GM12865 (cell line): ENCODE measurements around the gene B3GALT6.

ENCODE experiments used
- DNase-seq: peaks from one replicate; pipeline ENCODE4 v3.0.0; 2010; ENCODE audit warnings: low read depth
- H3K4me3 ChIP-seq: 2 replicates; pipeline ENCODE4 v1.5.1; 2011; ENCODE audit warnings: mild to moderate bottlenecking, low read depth, low read length, control low read depth
- CTCF ChIP-seq: IDR thresholded peaks from 2 replicates; pipeline ENCODE4 v1.5.1; 2011; ENCODE audit warnings: low read length, control low read depth, low read depth, inconsistent platforms; ENCODE audit not compliant: insufficient read depth; ENCODE audit errors: missing control alignments

Gene B3GALT6

GRCh38 chr1:1250786-1251284, 18.8 kb downstream of the B3GALT6 start:
- TF ChIP-seq CTCF: no peak
- DNase-seq: peak; percentile 81
- peak overlapping the region; percentile 26 for H3K4me3 ChIP-seq

DNA sequence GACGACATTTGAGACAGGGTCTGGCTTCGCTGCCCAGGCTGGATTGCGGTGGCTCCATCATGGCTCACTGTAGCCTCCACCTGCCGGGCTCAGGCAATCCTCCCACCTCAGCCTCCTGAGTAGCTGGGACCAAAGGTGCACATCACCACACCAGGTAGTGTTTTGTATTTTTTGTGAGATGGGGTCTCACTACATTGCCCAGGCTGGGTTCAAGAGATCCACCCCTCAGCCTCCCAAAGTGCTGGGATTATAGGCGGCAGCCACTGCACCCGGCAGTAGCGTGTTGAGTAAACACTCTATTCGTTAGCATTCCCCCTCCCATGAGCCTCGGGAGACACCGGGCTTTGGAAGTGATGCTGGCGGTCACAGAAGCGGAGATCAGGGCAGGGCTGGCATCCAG, 21.3 kb downstream of the B3GALT6 start:
- H3K4me3 ChIP-seq: no peak overlapping the region
- no peak for DNase-seq
- no peak for TF ChIP-seq CTCF

DNA sequence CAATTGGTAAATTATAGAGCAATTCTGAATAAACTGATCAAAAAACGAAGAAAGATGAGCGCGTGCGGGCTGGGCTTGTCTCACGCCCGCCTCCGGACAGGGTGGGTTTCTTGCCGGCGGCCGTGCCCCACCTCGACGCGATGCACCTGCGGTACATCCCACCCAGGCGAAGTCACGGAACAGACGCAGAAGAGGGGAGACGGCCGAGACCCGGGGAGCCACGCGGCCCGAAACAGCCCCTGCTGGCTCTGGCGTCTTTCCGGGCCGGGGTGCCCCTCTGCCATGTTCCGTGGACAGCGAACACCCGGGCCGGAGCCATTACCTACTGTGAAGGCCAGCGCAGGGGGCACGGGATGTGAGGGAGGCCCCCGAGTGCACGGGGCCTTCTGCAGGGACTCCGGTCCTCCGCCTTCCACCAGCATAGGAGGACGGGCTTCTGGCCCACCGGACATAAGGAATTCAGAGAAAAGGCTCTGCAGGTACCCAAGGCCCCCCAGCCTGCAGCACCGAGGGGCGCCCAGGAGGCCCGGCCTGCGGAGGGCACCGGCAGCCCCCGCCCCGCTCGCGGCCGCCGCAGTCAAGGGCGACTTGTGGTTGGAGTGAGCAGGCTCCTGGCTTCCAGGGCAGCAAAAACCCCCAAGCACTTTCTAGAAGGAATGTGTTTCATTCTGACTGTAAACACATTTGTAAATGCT, 22.1 kb downstream of the B3GALT6 start:
- no peak for TF ChIP-seq CTCF

DNA sequence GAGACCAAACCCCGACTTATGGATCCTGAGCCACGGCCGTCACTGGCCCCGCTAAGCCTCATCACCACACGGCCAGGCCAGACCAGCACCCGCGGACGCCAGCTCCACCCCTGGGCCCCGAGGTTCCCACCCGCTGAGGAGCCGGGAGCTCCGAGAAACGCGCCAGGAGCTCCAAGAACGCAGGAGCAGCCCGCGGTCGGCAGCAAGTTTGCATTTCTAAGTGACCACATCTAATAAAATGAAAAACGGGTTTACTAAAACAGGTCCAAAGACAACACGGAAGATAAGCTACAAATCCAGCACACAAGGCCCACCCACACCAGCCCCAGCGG, 22.6 kb downstream of the B3GALT6 start:
- DNase-seq: no peak
- TF ChIP-seq CTCF: no peak
- H3K4me3 ChIP-seq: no peak overlapping the region

More for the DNA sequence above, 22.1 kb downstream of the B3GALT6 start:
- no peak for DNase-seq
- H3K4me3 ChIP-seq: no peak overlapping the region

DNA sequence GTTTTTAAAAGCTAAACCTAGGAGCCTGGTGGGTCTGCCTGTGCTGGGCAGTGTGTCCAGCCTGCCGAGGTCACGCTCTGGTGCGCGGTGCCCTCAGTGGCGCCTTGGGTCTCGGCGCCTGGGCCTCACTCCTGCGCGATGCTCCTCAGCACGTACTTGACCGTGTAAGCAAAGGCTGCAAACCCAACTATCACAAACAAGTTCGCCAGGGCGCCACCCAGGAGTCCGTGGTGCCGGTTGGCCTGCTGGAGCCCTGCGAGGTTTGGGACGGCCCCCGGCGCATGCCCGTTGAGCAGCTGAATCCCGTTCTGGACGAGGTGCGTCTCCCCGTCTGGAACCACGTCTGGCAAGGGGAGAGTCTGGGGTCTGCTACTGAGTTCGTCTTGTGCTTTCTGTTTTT, 23.0 kb downstream of the B3GALT6 start:
- no peak for DNase-seq
- TF ChIP-seq CTCF: no peak
- H3K4me3 ChIP-seq: no peak overlapping the region

- no peak for DNase-seq
- TF ChIP-seq CTCF: no peak
- H3K4me3 ChIP-seq: no peak overlapping the region
These were observed 23.6 kb downstream of the B3GALT6 start for GRCh38 chr1:1255611-1256010.
